K562 (cell line): ENCODE results near the gene DPH2. TPM values are rescaled to one million over a fixed set of nuclear protein-coding genes. Genes with fewer than 3 reads are reported as not detected.
A peak's percentile ranks its signal among the peaks of the same experiment; 100 is the strongest.

Source experiments
- DDX20 ChIP-seq: fragments of 450-650 bp; IDR thresholded peaks from 2 replicates; pipeline ENCODE4 v1.6.1; 2016; ENCODE audit warnings: missing genetic modification characterization, low read depth, mild to moderate bottlenecking, missing compliant biosample characterization, moderate library complexity
- FOXK2 ChIP-seq, 2 experiments: fragments of 450-650 bp; IDR thresholded peaks in 1 of 2; conservative IDR thresholded peaks in 1 of 2; 2 replicates each; pipeline ENCODE4 v1.6.1; 2016; ENCODE audit warnings: low read depth in 2 of 2, mild to moderate bottlenecking in 1 of 2
- FUS ChIP-seq: fragments of 200-400 bp; formaldehyde crosslinking; optimal IDR thresholded peaks from 2 replicates; pipeline ENCODE3; 2017; ENCODE audit warnings: low read depth, low read length
- GABPA ChIP-seq: fragments of 200-800 bp; sonication (Bioruptor generic); conservative IDR thresholded peaks from 2 replicates; pipeline ENCODE4 v1.6.1; 2016; ENCODE audit warnings: low read depth, missing genetic modification characterization, missing compliant biosample characterization
- GATAD2A ChIP-seq: fragments of 450-650 bp; IDR thresholded peaks from 2 replicates; pipeline ENCODE4 v1.6.1; 2017
- KDM4B ChIP-seq, 2 experiments: fragments of 450-650 bp in 1 of 2; sonication (generic) in 1 of 2; IDR thresholded peaks; 2 replicates each; pipeline ENCODE4 v1.6.1; 2016 to 2017; ENCODE audit warnings: borderline replicate concordance in 2 of 2, antibody characterized with exemption in 1 of 2, low read depth in 1 of 2, mild to moderate bottlenecking in 1 of 2
- KDM5B ChIP-seq: fragments of 200-600 bp; sonication (generic); IDR thresholded peaks from 2 replicates; pipeline ENCODE4 v1.6.1; 2012; ENCODE audit warnings: low read depth, mild to moderate bottlenecking, moderate library complexity, low read length, control low read depth, inconsistent platforms; ENCODE audit not compliant: insufficient replicate concordance
- KLF13 ChIP-seq: fragments of 450-650 bp; IDR thresholded peaks from 2 replicates; pipeline ENCODE4 v1.6.1; 2016; ENCODE audit warnings: missing genetic modification characterization, low read depth, mild to moderate bottlenecking, missing compliant biosample characterization, moderate library complexity, borderline replicate concordance
- MYNN ChIP-seq, 2 experiments: sonication (generic); formaldehyde crosslinking in 1 of 2; IDR thresholded peaks; 2 replicates each; pipeline versions ENCODE4 v1.5.0 to v1.6.1; 2016 to 2020; ENCODE audit warnings: antibody characterized with exemption in 1 of 2, missing genetic modification reagents in 1 of 2
- NFE2L1 ChIP-seq: fragments of 450-650 bp; IDR thresholded peaks from 2 replicates; pipeline ENCODE4 v1.6.1; 2016; ENCODE audit warnings: missing genetic modification characterization, low read depth, mild to moderate bottlenecking, missing compliant biosample characterization, moderate library complexity, borderline replicate concordance
- SOX6 ChIP-seq: fragments of 450-650 bp; IDR thresholded peaks from 2 replicates; pipeline ENCODE4 v1.6.1; 2014; ENCODE audit warnings: mild to moderate bottlenecking
- TAL1 ChIP-seq: fragments of 450-650 bp; IDR thresholded peaks from 2 replicates; pipeline ENCODE4 v1.6.1; 2016; ENCODE audit warnings: mild to moderate bottlenecking
- THRAP3 ChIP-seq: fragments of 450-650 bp; IDR thresholded peaks from 2 replicates; pipeline ENCODE4 v1.6.1; 2016; ENCODE audit warnings: mild to moderate bottlenecking, inconsistent platforms, borderline replicate concordance
- ZBTB17 ChIP-seq: fragments of 450-650 bp; formaldehyde crosslinking; IDR thresholded peaks from 2 replicates; pipeline ENCODE4 v1.4.0; 2020; ENCODE audit warnings: mild to moderate bottlenecking
- ZC3H11A ChIP-seq: IDR thresholded peaks from 2 replicates; pipeline ENCODE4 v1.6.1; 2012; ENCODE audit warnings: low read depth, low read length, improper control_type of control experiment
- ZFP36 ChIP-seq: fragments of 150-350 bp; IDR thresholded peaks from 2 replicates; pipeline ENCODE4 v1.6.1; 2018; ENCODE audit warnings: low read length, low read depth; ENCODE audit not compliant: partially characterized antibody
- ZNF311 ChIP-seq: fragments of 250-450 bp; sonication (Bioruptor Pico); IDR thresholded peaks from 2 replicates; pipeline ENCODE4 v1.4.0; 2020; ENCODE audit warnings: mild to moderate bottlenecking, moderate library complexity
- ZNF436 ChIP-seq: fragments of 250-450, 450-650 bp; sonication (Bioruptor Pico); formaldehyde crosslinking; IDR thresholded peaks from 2 replicates; pipeline ENCODE4 v1.7.0; 2020; ENCODE audit warnings: mild to moderate bottlenecking
- polyA plus RNA-seq, 8 experiments: library from polyadenylated mRNA; depleted of rRNA in 4 of 8; stranded (reverse) in 5 of 8; unstranded in 3 of 8; fragments of >200 nt; fragmentation: Nextera tagmentation in 2 of 8; fragmentation: Illumina TruSeq in 1 of 8; extraction: Ambion mirVana in 2 of 8; extraction: Trizol in 1 of 8; gene quantifications; 2 replicates each; pipeline versions ENCODE4 v1.2.1 to v1.2.3, GENCODE V29; 2011 to 2014; ENCODE audit warnings: inconsistent platforms in 1 of 8, missing spikeins in 1 of 8
- total RNA-seq, 7 experiments: library from RNA; depleted of rRNA in 6 of 7; stranded (reverse); fragments of >200 nt in 6 of 7; fragmentation: Illumina TruSeq in 2 of 7; extraction: Trizol in 2 of 7; gene quantifications; 2 replicates each; pipeline versions ENCODE4 v1.2.1 to v1.2.3, GENCODE V29; 2011 to 2021; ENCODE audit warnings: low replicate concordance in 1 of 7
- TF ChIP-seq, protein P1 (sequence below): sonication (generic); formaldehyde crosslinking; IDR thresholded peaks from 2 replicates; pipeline ENCODE4 v1.8.0; 2022; ENCODE audit warnings: missing genetic modification reagents, mild to moderate bottlenecking, borderline replicate concordance
- TF ChIP-seq, protein P2 (sequence below): fragments of 450-650 bp; formaldehyde crosslinking; IDR thresholded peaks from 2 replicates; pipeline ENCODE4 v1.4.0; 2022; ENCODE audit warnings: missing genetic modification characterization

DPH2 gene
- total and polyA plus RNA-seq, 9 of the 15 experiments (the other 6 are each of a cell fraction or from before 2014, with no cell fraction given): 17.9 to 94.1 (median 68.1) TPM

DNA sequence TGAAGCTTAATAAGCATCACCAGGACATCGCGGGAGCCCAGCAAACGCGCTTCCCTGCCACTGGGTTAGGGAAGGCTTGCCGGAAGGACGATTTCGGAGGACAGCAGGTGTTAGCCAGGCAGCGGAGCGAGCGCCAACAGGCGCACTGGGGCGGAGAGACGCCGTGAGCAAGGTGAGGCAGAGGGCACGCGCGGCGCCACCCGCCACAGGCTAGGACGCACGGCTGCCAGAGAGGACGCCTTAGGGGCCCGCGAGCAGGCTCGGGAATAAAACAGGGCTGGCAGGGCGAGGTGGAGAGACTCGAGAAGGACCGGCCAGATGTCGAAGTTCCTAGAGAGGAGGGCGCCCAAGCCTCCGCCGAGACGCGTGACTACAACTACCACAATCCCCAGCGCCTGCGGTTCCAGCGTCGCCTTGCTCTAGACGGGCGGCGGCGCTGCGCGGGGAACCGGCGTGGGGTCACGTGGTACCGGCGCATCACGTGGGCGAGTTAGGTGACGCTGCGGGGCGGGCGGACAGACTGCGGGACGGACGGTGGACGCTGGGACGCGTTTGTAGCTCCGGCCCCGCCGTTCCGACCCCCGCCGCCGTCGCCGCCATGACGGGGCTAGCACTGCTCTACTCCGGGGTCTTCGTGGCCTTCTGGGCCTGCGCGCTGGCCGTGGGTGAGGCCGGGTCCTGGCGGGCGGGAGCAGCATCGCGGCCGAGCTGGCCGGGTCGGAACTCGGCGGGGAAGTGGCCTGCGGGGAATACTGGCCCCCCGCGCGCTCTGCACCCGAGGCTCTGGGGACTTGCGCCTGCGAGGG lies 4.8 kb downstream of the DPH2 start, which contains the start of gene ATP6V0B (continued):
- no peak for TF ChIP-seq TAL1
- no peak for TF ChIP-seq THRAP3
- no peak; the same call in 1 of the 2 replicates for TF ChIP-seq ZC3H11A
- no peak for TF ChIP-seq DDX20 (tag)
- no peak for TF ChIP-seq NFE2L1
- TF ChIP-seq, protein P1, sequence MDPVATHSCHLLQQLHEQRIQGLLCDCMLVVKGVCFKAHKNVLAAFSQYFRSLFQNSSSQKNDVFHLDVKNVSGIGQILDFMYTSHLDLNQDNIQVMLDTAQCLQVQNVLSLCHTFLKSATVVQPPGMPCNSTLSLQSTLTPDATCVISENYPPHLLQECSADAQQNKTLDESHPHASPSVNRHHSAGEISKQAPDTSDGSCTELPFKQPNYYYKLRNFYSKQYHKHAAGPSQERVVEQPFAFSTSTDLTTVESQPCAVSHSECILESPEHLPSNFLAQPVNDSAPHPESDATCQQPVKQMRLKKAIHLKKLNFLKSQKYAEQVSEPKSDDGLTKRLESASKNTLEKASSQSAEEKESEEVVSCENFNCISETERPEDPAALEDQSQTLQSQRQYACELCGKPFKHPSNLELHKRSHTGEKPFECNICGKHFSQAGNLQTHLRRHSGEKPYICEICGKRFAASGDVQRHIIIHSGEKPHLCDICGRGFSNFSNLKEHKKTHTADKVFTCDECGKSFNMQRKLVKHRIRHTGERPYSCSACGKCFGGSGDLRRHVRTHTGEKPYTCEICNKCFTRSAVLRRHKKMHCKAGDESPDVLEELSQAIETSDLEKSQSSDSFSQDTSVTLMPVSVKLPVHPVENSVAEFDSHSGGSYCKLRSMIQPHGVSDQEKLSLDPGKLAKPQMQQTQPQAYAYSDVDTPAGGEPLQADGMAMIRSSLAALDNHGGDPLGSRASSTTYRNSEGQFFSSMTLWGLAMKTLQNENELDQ (CRISPR knock-in tag): no peak
- no peak for TF ChIP-seq FUS
- TF ChIP-seq SOX6: no peak
- no peak for TF ChIP-seq ZNF436
- TF ChIP-seq KDM5B: peak; percentile 61
- TF ChIP-seq MYNN (IDR thresholded peaks at IDR 0.05): no peak; the same call in 1 of the 2 replicates
- no peak for TF ChIP-seq MYNN (CRISPR knock-in tag; IDR thresholded peaks at IDR 0.05)
- TF ChIP-seq ZNF311 (CRISPR knock-in tag): no peak
- TF ChIP-seq, protein P2, sequence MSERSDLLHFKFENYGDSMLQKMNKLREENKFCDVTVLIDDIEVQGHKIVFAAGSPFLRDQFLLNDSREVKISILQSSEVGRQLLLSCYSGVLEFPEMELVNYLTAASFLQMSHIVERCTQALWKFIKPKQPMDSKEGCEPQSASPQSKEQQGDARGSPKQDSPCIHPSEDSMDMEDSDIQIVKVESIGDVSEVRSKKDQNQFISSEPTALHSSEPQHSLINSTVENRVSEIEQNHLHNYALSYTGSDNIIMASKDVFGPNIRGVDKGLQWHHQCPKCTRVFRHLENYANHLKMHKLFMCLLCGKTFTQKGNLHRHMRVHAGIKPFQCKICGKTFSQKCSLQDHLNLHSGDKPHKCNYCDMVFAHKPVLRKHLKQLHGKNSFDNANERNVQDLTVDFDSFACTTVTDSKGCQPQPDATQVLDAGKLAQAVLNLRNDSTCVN: no peak
- TF ChIP-seq GABPA (tag): peak; percentile 72
- peak; percentile 75 to 85 for TF ChIP-seq FOXK2 (conservative IDR thresholded peaks at IDR 0.05 in 1 of 2, IDR thresholded peaks at IDR 0.05 in 1 of 2; ENCODE audit: low read depth in 2 of 2)
- no peak for TF ChIP-seq KLF13 (tag)
- TF ChIP-seq KDM4B (IDR thresholded peaks at IDR 0.05; ENCODE audit: borderline replicate concordance in 2 of 2, low read depth in 1 of 2): peak in 1 of 2 experiments; percentile 87; a peak in 1 of 4 replicates
- no peak for TF ChIP-seq ZFP36
- peak; percentile 77; the same call in 1 of the 2 replicates for TF ChIP-seq ZBTB17
- no peak; the same call in 1 of the 2 replicates for TF ChIP-seq GATAD2A
